ENCODE measurements around the gene CPNE4. TPM values are rescaled to one million over a fixed set of nuclear protein-coding genes. Genes with fewer than 3 reads are reported as not detected.

The CPNE4 gene
- total and polyA plus RNA-seq, 2 donors (not counting 3 experiments of a cell fraction or from before 2014, with no cell fraction given) = not detected

DNA sequence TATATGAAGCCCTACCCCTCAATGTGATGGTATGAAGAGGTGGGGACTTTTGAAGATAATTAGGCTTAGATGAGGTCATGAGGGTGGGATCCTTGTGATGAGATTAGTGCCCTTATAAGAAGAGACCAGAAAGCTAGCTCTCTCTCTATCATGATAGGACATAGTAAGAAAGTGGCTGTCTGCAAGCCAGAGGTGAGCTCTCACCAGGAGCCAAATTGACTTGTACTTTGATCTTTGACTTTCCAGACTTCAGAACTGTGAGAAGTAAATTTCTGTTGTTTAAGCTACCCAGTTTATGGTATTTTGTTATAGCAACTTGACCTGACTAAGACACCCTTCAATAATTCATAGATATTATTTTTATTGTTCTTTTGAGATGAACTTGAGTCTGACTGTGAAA, 502.2 kb downstream of the CPNE4 start:
- Histone ChIP-seq H3K9me3 (replicated peaks; ENCODE audit: control insufficient read depth, insufficient read depth, low read length) (no peaks in the 10 kb centered on the region), H2AFZ (ENCODE audit: low read depth, low read length) (no peak overlapping the region), H3K4me2 (ENCODE audit: insufficient read depth, low read length) (no peak overlapping the region), H3K27ac (ENCODE audit: insufficient read depth, low read depth, low read length) (no peak overlapping the region), H4K20me1 (replicated peaks; ENCODE audit: control insufficient read depth, extremely low read depth, insufficient read depth, low read length) (no peaks in the 10 kb centered on the region), H3K36me3 (ENCODE audit: control insufficient read depth in 2 of 2, extremely low read depth in 1 of 2, insufficient read depth in 2 of 2, low read length in 2 of 2) (no peaks in the 10 kb centered on the region), H3K4me1 (ENCODE audit: control insufficient read depth, extremely low read depth, insufficient read depth, low read length) (no peaks in the 10 kb centered on the region), H3K79me2 (ENCODE audit: control insufficient read depth, insufficient read depth, low read length) (no peaks in the 10 kb centered on the region), H3K9ac (replicated peaks; ENCODE audit: extremely low read depth, insufficient read depth, low read length) (no peak overlapping the region), H3K9me1 (replicated peaks; ENCODE audit: control insufficient read depth, extremely low read depth, insufficient read depth, low read length) (no peaks in the 10 kb centered on the region), H3K4me3 (replicated peaks in 1 of 3; ENCODE audit: insufficient read depth in 1 of 3, low read depth in 1 of 3, low read length in 3 of 3) (no peak overlapping the region), H3K27me3 (ENCODE audit: control insufficient read depth in 2 of 2, insufficient read depth in 2 of 2, low read length in 2 of 2) (peaks cover 6 to 16% of the 10 kb centered on the region in 2 experiments)
- TF ChIP-seq JUN (IDR thresholded peaks at IDR 0.05; ENCODE audit: borderline replicate concordance, insufficient read depth, insufficient read length, low read depth) (no peak), FOS (IDR thresholded peaks at IDR 0.05; ENCODE audit: borderline replicate concordance, insufficient read depth, low read length) (no peak), GATA2 (IDR thresholded peaks at IDR 0.05; ENCODE audit: insufficient read depth, insufficient read length, low read depth, low read length) (no peak), EZH2 (IDR thresholded peaks at IDR 0.05; ENCODE audit: borderline replicate concordance, low read depth, low read length, severe bottlenecking) (no peak), POLR2A (IDR thresholded peaks at IDR 0.05; ENCODE audit: low read depth, low read length) (no peak), POLR2AphosphoS5 (IDR thresholded peaks at IDR 0.05; ENCODE audit: insufficient read depth, low read depth, low read length) (no peak), MYC (IDR thresholded peaks at IDR 0.05; ENCODE audit: low read depth, low read length) (no peak)
- TF ChIP-seq, protein P1, sequence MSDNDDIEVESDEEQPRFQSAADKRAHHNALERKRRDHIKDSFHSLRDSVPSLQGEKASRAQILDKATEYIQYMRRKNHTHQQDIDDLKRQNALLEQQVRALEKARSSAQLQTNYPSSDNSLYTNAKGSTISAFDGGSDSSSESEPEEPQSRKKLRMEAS (IDR thresholded peaks at IDR 0.05; ENCODE audit: insufficient read depth, insufficient read length) = no peak
- TF ChIP-seq, protein P2, sequence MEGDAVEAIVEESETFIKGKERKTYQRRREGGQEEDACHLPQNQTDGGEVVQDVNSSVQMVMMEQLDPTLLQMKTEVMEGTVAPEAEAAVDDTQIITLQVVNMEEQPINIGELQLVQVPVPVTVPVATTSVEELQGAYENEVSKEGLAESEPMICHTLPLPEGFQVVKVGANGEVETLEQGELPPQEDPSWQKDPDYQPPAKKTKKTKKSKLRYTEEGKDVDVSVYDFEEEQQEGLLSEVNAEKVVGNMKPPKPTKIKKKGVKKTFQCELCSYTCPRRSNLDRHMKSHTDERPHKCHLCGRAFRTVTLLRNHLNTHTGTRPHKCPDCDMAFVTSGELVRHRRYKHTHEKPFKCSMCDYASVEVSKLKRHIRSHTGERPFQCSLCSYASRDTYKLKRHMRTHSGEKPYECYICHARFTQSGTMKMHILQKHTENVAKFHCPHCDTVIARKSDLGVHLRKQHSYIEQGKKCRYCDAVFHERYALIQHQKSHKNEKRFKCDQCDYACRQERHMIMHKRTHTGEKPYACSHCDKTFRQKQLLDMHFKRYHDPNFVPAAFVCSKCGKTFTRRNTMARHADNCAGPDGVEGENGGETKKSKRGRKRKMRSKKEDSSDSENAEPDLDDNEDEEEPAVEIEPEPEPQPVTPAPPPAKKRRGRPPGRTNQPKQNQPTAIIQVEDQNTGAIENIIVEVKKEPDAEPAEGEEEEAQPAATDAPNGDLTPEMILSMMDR (IDR thresholded peaks at IDR 0.05; ENCODE audit: extremely low read depth in 1 of 2, insufficient read depth in 1 of 2, low read depth in 1 of 2, low read length in 2 of 2) = no peak
- ChIA-PET CTCF (no interaction called here), POLR2A (no interaction called here)
- intact Hi-C loops (cut with micrococcal nuclease) (no loop called here), dilution Hi-C loops (cut with MboI; ENCODE audit: extremely low pct_ligation_motif_present, low sequenced_read_pairs) (no loop called here)
- DNase-seq (ENCODE audit: low read depth, low spot score) (no peak), FAIRE-seq (no peak)
- no TSS peak for BruUV-seq (replicated peaks)

All from endothelial cell of umbilical vein (primary cell).